Activated CD4-positive, alpha-beta T cell treated with anti-CD3 and anti-CD28 coated beads, Interleukin-2, amount 10 ng/mL, durations not matched to agents 24 days and 14 days (primary cell): ENCODE measurements around the gene ABR. TPM values are rescaled to one million over a fixed set of nuclear protein-coding genes. Genes with fewer than 3 reads are reported as not detected.
"Not testable (repeated sequence)": the region's sequence is repeated elsewhere in the genome, so short reads cannot be mapped to it uniquely, and the experiment has no call there.

Source experiments
- DNase-seq: peaks from one replicate; pipeline ENCODE4 v3.0.0; 2022
- H3K27ac Mint-ChIP-seq: one replicate; pipeline ENCODE4 v1.8.0; 2022; ENCODE audit warnings: mild to moderate bottlenecking, mixed read lengths
- H3K27me3 Mint-ChIP-seq: one replicate; pipeline ENCODE4 v1.8.0; 2022; ENCODE audit warnings: mixed read lengths
- H3K36me3 Mint-ChIP-seq: one replicate; pipeline ENCODE4 v1.8.0; 2022; ENCODE audit warnings: low read depth, mild to moderate bottlenecking, mixed read lengths
- H3K4me1 Mint-ChIP-seq: one replicate; pipeline ENCODE4 v1.8.0; 2021; ENCODE audit warnings: mixed read lengths
- H3K4me3 Mint-ChIP-seq: one replicate; pipeline ENCODE4 v1.8.0; 2022; ENCODE audit warnings: mild to moderate bottlenecking, moderate library complexity, mixed read lengths
- H3K9me3 Mint-ChIP-seq: one replicate; pipeline ENCODE4 v1.8.0; 2021; ENCODE audit warnings: mixed read lengths
- intact Hi-C: fragments of 100-400 bp; cut with micrococcal nuclease; formaldehyde crosslinking; loops from one replicate; pipeline ENCODE4 v1.15.1; 2023
- total RNA-seq: library from RNA; stranded (reverse); gene quantifications from 2 replicates; pipeline ENCODE4 v1.2.3, GENCODE V29; 2022

Gene ABR
- total RNA-seq, 1 donor from 2014 or later, result 58.9 TPM

DNA sequence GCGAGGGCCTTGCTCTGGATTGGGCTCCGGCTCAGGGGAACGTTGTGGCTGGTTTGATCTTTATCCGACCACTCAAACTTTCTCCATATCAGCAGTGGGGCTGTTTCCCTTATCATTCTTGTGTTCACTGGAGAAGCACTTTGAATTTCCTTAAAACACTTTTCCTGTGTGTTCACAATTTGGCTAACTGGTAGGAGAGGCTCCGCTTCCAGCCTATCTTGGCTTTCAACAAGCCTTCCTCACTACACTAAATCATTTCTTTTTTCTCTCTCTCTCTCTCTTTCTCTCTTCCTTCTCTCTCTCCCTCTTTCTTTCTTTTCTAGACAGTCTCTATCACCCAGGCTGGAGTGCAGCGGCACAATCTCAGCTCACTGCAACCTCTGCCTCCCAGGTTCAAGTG is 43.0 kb downstream of the ABR start:
- DNase-seq, result no peak
- intact Hi-C loops, result no loop called here
- H3K27me3 Mint-ChIP-seq, result no peaks in the 10 kb centered on the region
- H3K36me3 Mint-ChIP-seq, result no peaks in the 10 kb centered on the region
- H3K4me3 Mint-ChIP-seq, result no peak overlapping the region
- no peak overlapping the region for H3K27ac Mint-ChIP-seq
- H3K9me3 Mint-ChIP-seq, result peaks cover 4% of the 10 kb centered on the region
- H3K4me1 Mint-ChIP-seq, result no peaks in the 10 kb centered on the region

DNA sequence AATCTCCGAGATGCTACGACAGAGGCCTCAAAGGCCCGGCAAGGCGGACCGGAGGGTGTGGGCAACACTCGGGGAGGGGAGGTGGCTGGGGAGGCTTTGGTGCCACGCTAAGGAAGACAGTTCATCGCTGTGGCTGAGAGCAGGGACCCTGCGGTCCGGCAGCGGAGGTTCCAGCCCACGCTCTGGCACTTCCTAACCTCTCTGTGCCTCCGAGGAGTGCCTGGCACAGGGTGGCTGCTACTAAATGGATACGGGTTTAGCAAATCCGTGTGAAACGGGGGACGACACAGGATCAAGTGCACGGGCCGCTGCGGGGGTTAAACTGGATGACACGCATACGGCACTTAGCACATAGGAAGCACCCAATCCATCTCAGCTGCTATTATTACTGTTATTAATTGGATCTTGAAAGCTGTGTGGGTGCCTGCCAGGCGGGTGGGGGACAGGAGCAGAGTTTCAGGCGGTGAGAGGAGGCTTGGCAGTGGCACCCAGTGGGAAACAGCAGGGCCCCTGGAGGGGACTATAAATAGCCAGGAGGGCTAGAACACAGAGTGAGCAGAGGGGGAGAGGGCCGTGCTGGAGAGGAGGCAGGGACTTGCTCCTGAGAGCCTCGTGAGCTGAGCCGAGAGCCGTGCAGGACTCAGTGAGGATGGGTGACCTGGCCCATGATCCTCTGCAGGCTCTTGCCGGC is 45.0 kb downstream of the ABR start:
- Mint-ChIP-seq H3K36me3 (no peaks in the 10 kb centered on the region), H3K27me3 (no peaks in the 10 kb centered on the region), H3K27ac (no peak overlapping the region), H3K4me1 (no peaks in the 10 kb centered on the region), H3K4me3 (no peak overlapping the region), H3K9me3 (peaks cover 4% of the 10 kb centered on the region)
- intact Hi-C loops, result no loop called here
- DNase-seq, result no peak

DNA sequence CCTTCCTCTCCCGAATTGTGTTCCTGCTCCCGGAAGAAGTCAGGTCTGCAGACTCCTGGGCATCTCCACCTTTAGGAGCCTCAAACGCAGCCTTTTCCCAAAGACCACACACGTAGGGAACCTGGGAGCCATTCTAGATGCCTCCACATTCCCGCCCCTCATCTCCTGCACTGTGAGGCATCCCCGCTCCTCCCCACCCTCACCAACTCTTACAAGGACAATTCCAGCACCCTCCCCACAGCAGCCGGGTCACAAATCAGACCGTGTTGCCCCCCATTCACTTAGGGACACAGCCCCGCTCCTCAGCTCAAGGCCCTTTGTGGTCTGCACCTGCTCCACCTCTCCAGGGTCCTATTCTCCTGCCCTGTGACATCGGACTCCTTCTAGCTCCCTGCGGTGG is 49.6 kb downstream of the ABR start:
- peaks cover 4% of the 10 kb centered on the region for H3K9me3 Mint-ChIP-seq
- DNase-seq, result no peak
- no peaks in the 10 kb centered on the region for H3K4me1 Mint-ChIP-seq
- H3K27ac Mint-ChIP-seq, result no peak overlapping the region
- H3K36me3 Mint-ChIP-seq, result no peaks in the 10 kb centered on the region
- H3K27me3 Mint-ChIP-seq, result no peaks in the 10 kb centered on the region
- no peak overlapping the region for H3K4me3 Mint-ChIP-seq
- intact Hi-C loops, result no loop called here

DNA sequence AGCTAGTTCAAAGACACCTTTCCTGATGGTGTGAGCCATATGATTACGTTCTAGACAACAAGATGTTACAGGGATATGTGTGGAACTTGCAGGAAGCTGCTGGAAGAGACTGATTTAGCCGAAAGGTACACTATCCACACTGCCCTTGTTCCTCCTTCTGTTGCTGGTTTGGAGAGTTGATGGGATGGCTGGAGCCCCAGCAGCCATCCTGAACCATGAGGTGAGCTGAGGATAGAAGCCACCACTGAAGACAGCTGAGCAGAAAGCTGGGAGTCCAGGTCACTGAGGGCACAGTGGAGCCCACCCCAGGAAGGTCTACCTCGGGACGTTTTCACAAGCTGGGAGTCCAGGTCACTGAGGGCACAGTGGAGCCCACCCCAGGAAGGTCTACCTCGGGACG is 51.3 kb downstream of the ABR start:
- H3K9me3 Mint-ChIP-seq, H3K27ac Mint-ChIP-seq, intact Hi-C loops, H3K27me3 Mint-ChIP-seq, H3K36me3 Mint-ChIP-seq, H3K4me3 Mint-ChIP-seq, DNase-seq, H3K4me1 Mint-ChIP-seq: not testable (repeated sequence)

DNA sequence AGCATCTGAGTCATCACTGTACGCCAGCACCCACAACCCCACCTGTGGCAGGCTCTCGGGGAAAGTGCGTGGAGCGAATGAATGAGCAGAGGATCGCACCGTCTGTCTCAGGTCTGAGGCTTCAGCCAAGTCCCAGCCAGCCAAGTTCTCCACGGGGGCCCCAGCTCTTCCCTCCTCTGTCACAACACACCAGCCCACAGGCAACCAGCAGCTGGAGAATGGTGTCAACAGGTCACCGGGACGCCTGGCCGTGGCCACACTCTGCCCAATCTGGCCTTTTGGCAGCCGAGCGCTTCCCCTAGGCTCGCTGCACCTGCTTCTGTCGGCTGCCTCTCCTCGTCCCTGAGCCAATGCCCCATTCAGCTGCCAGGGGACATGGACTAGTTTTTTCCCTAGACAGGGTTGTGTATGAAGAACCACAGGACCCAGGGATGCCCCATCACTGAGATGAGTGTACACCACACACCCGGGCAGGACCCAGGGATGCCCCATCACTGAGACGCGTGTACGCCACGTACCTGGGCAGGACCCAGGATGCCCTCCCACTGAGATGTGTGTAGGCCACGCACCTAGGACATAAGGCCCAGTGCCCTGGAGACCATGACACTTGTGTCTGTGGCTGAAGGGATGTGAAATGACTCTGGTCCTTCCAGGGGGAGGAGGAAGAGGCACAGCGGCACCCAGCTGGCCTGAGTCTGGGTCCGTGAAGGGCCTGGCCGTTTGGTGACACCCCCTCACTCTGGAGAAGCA is 52.8 kb downstream of the ABR start:
- Mint-ChIP-seq H3K36me3 (no peaks in the 10 kb centered on the region), H3K9me3 (peaks cover 2% of the 10 kb centered on the region), H3K4me1 (peaks cover 6% of the 10 kb centered on the region), H3K27me3 (no peaks in the 10 kb centered on the region), H3K27ac (no peak overlapping the region), H3K4me3 (no peak overlapping the region)
- DNase-seq, result no peak
- intact Hi-C loops, result no loop called here

DNA sequence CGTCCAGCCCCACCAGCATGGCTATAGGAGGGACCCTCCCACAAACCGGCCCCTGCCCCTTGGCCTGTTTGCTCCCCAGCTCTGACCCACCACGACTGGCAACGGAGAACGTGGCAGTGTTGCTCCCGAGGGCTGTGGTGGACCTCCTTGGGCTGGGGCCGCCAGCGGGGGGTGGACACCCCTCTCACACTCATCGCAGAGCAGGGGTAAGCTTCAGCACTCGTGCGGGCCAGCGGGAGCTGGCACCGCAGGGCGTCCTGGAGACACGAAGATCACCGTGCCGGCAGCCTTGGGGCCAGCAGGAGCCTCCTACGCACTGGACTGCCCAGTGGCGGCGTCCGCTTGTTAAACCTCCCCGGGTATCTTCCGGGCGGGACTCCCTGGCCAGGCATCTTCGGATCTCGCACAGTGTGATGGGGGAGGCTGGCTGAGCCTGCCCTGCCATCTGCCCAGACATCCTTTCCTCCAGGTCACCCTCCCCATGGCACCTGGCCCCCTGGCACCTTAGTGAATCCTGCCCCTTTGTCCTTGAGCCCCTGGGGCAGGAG is 53.5 kb downstream of the ABR start:
- DNase-seq, result no peak
- Mint-ChIP-seq H3K27ac (no peak overlapping the region), H3K4me3 (no peak overlapping the region), H3K9me3 (no peaks in the 10 kb centered on the region), H3K36me3 (no peaks in the 10 kb centered on the region), H3K4me1 (peaks cover 6% of the 10 kb centered on the region), H3K27me3 (no peaks in the 10 kb centered on the region)
- intact Hi-C loops, result no loop called here

DNA sequence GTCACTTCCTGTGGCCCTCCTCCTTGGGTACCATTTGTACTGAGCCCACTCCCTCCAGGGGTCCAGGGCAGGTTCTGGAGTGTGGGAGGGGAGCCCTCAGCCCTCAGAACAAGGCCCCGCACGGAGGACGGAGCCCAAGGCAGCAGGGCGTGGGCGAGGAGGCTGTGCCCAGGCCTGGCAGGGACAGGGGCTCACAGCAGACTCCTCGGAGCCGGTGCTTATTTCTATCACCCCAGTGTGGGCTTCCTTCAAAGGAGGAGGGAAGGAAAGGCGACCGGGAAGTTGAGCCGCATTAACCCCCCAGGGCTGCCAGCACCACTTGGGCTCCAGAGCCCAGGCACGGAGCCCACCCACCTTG is 54.0 kb downstream of the ABR start:
- intact Hi-C loops, result no loop called here
- no peak for DNase-seq
- Mint-ChIP-seq H3K4me1 (peaks cover 6% of the 10 kb centered on the region), H3K27me3 (no peaks in the 10 kb centered on the region), H3K4me3 (no peak overlapping the region), H3K36me3 (no peaks in the 10 kb centered on the region), H3K27ac (no peak overlapping the region), H3K9me3 (no peaks in the 10 kb centered on the region)

DNA sequence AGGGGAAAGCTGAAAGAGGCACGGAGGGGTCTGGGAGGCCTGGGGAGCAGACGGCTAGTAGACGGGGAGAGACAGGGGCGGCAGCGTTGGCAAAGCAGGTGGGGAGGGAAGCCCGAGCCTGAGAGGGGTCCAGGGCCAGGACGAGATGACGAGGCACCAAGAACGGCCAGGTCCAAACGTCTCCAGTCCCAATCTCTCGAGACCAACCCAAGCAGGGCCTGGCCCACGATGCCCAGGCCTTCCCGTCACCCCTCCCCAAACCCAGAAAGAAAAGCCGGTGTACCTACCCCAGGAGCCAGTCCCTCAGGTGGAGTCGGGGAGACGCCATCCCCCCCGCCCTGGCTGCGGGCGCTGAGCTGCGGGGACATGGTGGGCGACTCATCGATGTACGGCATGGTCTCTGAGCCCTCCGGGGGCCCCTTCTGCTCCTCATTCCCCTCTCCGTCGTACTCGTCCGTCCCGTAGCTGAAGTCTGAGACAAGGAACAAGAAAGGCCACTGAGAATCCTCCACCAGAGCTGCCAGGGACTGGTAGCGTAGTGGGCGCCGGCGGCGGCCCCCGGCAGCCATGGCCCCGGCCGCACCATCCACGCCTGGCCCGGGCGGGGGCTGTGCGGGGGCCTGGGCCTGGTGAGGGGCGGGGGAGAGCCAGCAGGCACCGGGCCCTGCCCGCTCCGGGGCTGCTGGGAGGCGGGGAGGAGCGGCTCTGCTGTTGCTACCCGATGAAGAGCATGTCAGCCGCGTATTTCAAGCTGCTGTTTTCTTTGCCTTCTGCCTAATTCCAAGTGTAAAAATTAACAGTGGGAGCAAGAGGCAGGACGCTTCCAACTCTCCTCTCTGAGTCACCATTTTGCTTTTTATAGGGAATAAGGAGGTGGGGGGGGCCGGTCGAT is 54.6 kb downstream of the ABR start:
- no peak overlapping the region for H3K27ac Mint-ChIP-seq
- intact Hi-C loops, result loop anchor here (5.0 kb wide), 1 partner anchor 207 kb away; no protein-coding TSS in a partner anchor
- no peaks in the 10 kb centered on the region for H3K27me3 Mint-ChIP-seq
- no peak overlapping the region for H3K4me3 Mint-ChIP-seq
- no peaks in the 10 kb centered on the region for H3K36me3 Mint-ChIP-seq
- H3K4me1 Mint-ChIP-seq, result peaks cover 6% of the 10 kb centered on the region
- no peaks in the 10 kb centered on the region for H3K9me3 Mint-ChIP-seq
- no peak for DNase-seq

DNA sequence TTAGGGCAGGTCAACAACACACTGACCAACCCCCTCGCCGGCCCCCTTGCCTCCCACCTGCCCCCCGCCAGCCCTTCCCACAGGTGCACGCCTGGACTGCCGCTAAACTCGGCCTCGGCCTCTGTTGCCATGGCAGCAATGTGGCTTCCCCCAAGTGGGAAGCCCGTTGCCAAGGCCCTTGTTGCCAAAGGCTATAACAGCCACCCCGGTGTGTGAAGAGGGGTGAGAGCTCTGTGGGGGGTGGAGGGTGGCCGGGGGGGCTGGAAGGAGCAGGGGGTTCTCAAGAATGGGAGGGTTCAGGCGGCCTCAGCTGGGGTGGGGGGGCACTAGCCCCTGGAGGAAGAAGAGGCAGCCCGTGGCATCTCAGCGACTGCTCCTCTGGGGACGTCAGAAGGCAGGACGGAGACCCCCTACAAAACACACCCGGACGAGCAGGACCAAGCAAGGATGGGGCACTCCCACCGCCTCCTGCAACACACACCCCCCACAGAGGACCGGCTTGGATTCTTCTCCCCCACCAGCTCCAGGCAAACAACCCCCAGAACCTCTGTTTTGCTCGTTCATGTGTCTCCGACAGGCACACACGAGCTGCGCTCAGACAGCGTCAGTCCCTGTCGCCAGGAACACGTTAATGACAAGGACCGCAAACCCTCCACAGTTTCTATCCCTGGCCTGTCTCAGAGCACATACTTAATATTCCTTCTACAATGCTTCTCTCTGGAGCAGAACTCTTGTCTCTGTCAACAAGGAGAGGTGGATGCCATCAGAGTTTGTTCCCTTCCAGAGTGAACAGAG is 55.7 kb downstream of the ABR start:
- no peaks in the 10 kb centered on the region for H3K9me3 Mint-ChIP-seq
- no peak for DNase-seq
- no peaks in the 10 kb centered on the region for H3K36me3 Mint-ChIP-seq
- intact Hi-C loops, result loop anchor here (1.0 to 5.0 kb wide), 2 partner anchors 63 to 208 kb away; no protein-coding TSS in a partner anchor
- H3K27me3 Mint-ChIP-seq, result no peaks in the 10 kb centered on the region
- no peak overlapping the region for H3K4me3 Mint-ChIP-seq
- H3K4me1 Mint-ChIP-seq, result peaks cover 6% of the 10 kb centered on the region
- no peak overlapping the region for H3K27ac Mint-ChIP-seq

DNA sequence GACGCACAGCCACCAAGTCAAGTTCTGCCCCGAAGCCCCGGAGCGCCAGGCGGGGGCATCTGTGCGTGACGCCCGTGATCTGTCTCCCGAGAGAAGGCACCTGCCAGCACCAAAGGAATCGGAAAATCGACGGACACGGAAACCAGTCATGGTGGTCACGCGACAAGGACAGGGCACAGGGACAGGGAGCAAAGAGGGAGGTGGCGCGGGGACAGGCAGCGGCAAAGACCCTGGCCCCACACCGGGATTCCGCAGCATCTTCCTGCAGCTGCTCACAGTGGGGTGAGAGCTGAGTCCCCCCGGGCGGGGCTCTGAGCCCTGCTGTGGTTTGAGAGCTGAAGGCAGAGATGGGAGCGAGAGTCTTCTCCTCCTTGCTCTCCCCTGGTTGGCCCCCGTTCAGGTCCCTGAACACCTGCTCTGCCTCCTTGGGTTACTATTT is 56.4 kb downstream of the ABR start:
- Mint-ChIP-seq H3K36me3 (no peaks in the 10 kb centered on the region), H3K27me3 (no peaks in the 10 kb centered on the region), H3K27ac (no peak overlapping the region), H3K4me3 (no peak overlapping the region), H3K9me3 (no peaks in the 10 kb centered on the region), H3K4me1 (peaks cover 6% of the 10 kb centered on the region)
- DNase-seq, result no peak
- intact Hi-C loops, result loop anchor here (1.0 to 5.0 kb wide), 2 partner anchors 64 to 209 kb away; no protein-coding TSS in a partner anchor

DNA sequence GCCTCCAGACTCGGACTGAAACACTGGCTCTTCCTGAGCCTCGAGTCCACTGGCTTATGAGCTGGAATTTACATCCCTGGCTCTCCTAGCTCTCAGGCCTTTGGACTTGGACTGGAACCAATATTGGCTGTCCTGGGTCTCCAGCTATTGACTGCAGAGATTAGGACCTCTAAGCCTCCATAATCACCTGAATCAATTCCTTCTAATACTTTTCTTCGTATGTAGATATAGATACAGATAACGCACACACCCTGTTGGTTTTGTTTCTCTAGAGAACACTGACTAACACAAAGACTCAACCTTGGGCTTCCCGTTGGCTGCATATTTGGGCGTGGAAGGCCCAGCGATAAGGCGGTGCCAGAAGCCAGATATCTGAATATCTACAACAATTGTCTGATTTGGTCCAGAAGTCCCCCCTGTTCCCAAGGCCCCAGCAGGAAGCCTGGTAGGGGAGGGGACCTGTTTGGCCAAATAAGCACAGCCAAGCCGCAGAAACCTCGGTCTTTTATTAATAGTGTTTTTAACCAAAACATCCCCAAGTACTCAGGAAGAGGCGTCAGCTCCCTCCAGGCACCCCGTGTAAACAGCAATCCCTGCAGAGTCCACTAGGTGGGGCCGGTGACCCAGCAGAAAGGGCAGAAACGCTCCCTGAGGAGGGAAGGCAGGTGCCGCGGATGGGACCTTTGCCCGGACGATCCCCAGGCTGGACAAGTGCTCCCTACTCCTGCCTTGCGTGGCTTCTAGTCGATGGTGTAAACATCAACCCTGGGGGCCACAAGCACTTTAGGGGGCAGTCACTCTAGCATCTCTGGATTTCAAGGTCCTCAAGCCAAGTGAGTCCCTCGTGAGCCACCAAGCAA is 57.0 kb downstream of the ABR start:
- H3K27ac Mint-ChIP-seq, result no peak overlapping the region
- intact Hi-C loops, result loop anchor here (1.0 to 5.0 kb wide), 2 partner anchors 65 to 210 kb away; no protein-coding TSS in a partner anchor
- no peaks in the 10 kb centered on the region for H3K27me3 Mint-ChIP-seq
- H3K36me3 Mint-ChIP-seq, result no peaks in the 10 kb centered on the region
- H3K4me3 Mint-ChIP-seq, result no peak overlapping the region
- peak; percentile 96 for DNase-seq
- H3K4me1 Mint-ChIP-seq, result peaks cover 6% of the 10 kb centered on the region
- H3K9me3 Mint-ChIP-seq, result no peaks in the 10 kb centered on the region

DNA sequence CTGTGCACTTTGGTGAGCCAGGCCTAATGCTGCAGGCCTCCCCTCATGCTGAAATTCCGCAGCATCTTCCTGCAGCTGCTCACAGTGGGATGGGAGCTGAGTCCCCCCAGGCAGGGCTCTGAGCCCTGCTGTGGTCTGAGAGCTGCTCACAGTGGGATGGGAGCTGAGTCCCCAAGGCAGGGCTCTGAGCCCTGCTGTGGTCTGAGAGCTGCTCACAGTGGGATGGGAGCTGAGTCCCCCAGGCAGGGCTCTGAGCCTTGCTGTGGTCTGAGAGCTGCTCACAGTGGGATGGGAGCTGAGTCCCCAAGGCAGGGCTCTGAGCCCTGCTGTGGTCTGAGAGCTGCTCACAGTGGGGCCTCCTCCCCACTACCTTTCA is 58.4 kb downstream of the ABR start:
- intact Hi-C loops, result loop anchor here (5.0 kb wide), 1 partner anchor 211 kb away; no protein-coding TSS in a partner anchor
- not testable (repeated sequence) for H3K4me1 Mint-ChIP-seq, DNase-seq, H3K27ac Mint-ChIP-seq, H3K4me3 Mint-ChIP-seq, H3K27me3 Mint-ChIP-seq, H3K9me3 Mint-ChIP-seq, H3K36me3 Mint-ChIP-seq
